ENCODE results near the gene CACNA1C.

Gene CACNA1C

DNA sequence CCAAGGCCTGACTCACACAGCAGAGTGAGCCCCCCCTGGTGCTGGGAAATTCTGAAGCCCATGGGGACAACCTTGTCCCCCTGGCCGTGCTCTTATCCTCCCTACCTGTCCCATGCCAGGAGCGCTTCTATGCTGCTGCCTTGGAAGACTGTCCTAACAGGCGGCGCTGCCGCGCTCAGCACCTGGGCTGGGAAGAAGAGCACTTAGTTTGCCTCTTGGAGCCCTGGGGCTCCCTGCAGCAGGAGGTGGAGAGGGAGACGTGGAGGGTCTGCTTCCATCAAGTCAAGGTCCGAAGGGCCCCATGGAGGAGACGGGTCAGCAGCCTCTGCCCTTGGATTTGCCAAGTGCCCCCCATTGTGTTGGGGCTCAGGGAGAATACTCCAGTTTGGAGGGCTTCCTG is 300.5 kb downstream of the CACNA1C start:
- FAIRE-seq (no peak), DNase-seq (ENCODE audit: insufficient read length, low spot score) (no peak)
- TF ChIP-seq, protein P1, sequence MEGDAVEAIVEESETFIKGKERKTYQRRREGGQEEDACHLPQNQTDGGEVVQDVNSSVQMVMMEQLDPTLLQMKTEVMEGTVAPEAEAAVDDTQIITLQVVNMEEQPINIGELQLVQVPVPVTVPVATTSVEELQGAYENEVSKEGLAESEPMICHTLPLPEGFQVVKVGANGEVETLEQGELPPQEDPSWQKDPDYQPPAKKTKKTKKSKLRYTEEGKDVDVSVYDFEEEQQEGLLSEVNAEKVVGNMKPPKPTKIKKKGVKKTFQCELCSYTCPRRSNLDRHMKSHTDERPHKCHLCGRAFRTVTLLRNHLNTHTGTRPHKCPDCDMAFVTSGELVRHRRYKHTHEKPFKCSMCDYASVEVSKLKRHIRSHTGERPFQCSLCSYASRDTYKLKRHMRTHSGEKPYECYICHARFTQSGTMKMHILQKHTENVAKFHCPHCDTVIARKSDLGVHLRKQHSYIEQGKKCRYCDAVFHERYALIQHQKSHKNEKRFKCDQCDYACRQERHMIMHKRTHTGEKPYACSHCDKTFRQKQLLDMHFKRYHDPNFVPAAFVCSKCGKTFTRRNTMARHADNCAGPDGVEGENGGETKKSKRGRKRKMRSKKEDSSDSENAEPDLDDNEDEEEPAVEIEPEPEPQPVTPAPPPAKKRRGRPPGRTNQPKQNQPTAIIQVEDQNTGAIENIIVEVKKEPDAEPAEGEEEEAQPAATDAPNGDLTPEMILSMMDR (IDR thresholded peaks at IDR 0.05; ENCODE audit: insufficient read depth, missing control alignments) = no peak

DNA sequence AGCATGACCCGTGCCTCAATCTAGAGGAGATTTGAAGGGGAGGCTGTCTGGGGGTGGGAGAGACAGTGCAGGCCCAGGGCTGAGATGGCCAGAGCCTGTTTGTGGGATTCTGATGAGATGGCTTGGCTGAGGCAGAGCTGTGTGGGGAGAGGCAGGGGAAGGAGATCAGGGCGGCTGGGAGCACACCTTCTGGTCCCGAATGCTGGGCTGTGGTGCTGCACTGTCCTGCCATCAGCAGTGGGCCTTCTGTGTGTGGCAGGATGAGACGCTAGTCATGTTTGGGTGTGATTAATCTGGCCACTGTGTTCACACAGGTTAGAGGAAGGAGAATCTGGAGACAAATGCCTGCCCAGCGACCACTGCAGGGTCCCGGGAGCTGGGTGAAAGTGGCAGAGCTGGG is 300.9 kb downstream of the CACNA1C start:
- no peak for DNase-seq (ENCODE audit: insufficient read length, low spot score)
- no peak for FAIRE-seq

DNA sequence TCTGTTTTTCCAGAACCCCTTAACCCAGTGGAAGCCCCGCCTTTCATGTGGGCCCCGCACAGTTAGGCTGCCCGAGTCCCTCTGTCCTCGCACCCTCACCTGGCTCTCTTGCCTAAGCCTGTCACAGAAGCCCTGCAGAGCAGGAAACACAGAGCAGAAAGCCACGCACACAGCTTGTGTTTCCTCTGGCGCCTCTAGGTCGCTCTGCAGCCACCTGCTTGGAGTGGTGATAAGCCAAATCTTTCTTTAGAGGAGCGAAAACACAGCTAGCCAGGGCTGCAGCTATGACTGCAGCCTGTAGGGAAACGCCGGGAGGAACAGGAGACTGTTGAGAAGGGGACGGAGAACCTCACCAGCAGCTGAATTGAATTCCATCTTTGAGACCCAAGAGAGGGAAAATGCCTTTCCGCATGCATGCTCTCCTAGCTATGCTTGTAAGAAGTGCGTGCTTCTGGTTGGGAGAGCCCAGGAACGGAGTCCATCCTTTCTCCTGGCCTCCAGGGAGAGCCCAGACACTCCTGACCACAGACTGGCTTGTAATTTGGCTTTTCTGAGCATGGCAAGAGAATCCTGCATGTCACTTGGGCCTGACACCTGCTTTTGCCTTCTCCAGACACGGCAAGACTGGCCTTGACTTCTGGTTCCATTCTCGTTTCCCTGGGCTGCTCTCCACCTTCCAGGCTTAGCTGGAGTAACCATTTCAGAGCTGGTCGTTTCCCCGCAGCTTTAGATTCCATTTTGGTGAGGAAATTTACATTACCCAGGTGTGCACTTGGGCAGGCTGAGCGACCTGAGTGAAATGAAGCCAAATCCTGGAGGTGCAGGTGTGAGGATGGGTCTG is 301.6 kb downstream of the CACNA1C start:
- DNase-seq (ENCODE audit: insufficient read length, low spot score) (no peak), FAIRE-seq (no peak)
- TF ChIP-seq, protein P1 (IDR thresholded peaks at IDR 0.05; ENCODE audit: insufficient read depth, missing control alignments) = no peak

More for the DNA sequence above, 300.9 kb downstream of the CACNA1C start:
- TF ChIP-seq, protein P1 (IDR thresholded peaks at IDR 0.05; ENCODE audit: insufficient read depth, missing control alignments) = no peak

DNA sequence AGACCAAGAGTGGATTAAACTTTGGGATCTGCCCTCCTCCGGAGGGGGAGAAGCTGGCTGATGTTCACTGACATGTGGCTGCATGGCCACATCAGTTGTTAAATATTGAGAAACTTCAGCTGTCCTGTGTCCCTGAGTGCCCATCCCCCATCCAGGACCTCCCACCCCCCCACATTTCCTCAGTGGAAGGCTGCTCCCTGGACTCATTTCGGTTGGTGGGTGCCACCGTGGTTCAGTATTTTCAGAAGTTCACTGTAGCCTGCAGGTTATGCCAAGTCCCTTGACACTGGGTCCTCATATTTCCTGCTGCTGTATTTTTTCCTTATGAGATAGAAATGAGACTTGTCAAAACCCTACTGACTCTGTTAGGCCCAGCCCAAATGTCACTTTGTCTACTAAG is 302.4 kb downstream of the CACNA1C start:
- FAIRE-seq (no peak), DNase-seq (ENCODE audit: insufficient read length, low spot score) (no peak)
- TF ChIP-seq, protein P1 (IDR thresholded peaks at IDR 0.05; ENCODE audit: insufficient read depth, missing control alignments) = no peak

DNA sequence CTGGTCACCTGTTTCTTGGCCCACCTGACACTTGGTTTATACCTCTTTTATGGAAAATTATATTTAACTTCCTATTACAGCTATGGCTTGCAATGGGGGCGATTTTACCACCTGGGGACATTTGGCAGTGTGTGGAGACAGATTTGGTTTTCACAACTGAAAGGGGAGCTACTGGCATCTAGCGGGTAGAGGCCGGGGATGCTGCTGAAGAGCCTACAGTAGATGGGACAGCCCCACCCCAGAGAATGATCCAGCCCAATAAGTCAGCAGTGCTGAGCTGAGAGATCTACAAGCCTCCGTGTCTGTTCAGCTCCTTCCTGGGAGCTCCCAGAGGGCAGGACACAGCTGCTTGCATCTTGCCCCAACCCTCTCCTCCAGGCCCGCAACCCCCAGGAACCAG is 302.8 kb downstream of the CACNA1C start:
- TF ChIP-seq, protein P1 (IDR thresholded peaks at IDR 0.05; ENCODE audit: insufficient read depth, missing control alignments) = no peak
- DNase-seq (ENCODE audit: insufficient read length, low spot score) = no peak
- no peak for FAIRE-seq

DNA sequence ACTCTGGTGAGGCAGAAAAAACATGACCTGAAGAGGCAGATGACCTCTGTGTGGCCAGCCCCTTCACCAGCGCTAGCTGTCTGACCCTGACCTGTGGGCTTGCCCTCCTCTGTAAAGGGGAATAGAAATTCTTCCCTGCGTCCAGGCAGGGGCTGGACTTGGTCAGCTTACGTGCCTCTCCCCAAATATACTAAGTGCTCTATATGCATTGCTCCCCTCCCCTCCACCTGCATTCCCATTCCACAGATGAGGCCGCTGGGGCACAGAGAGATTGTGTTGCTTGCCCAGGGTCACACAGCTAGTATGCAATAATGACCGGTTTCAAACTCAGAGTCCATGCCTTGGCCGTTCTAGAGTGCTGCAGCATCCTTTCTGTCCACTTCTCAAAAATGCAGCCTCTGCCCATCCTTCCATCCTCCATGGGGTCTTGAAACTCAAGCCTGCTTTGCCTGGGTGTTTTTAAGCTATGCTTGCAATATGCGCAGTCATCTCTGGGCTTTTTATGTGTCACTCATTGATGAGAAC is 303.9 kb downstream of the CACNA1C start:
- DNase-seq (ENCODE audit: insufficient read length, low spot score) (no peak), FAIRE-seq (no peak)
- TF ChIP-seq, protein P1 (IDR thresholded peaks at IDR 0.05; ENCODE audit: insufficient read depth, missing control alignments) = no peak

Measured in D721Med (cell line).